Nephron progenitor cell (in vitro differentiated cells): ENCODE results near the gene CPEB4.

Experiments
- DNase-seq: peaks from one replicate; pipeline ENCODE4 v3.0.0; 2021
- H3K27ac Mint-ChIP-seq: 2 replicates; pipeline ENCODE4 v1.8.0; 2021; ENCODE audit warnings: mild to moderate bottlenecking, moderate library complexity, mixed read lengths
- H3K27me3 Mint-ChIP-seq: 2 replicates; pipeline ENCODE4 v1.8.0; 2021; ENCODE audit warnings: mild to moderate bottlenecking, low read depth, mixed read lengths; ENCODE audit not compliant: poor library complexity
- H3K36me3 Mint-ChIP-seq: 2 replicates; pipeline ENCODE4 v1.8.0; 2021; ENCODE audit warnings: low read depth, mixed read lengths
- H3K4me1 Mint-ChIP-seq: 2 replicates; pipeline ENCODE4 v1.8.0; 2021; ENCODE audit warnings: mixed read lengths
- H3K4me3 Mint-ChIP-seq: 2 replicates; pipeline ENCODE4 v1.8.0; 2021; ENCODE audit warnings: mild to moderate bottlenecking, moderate library complexity, mixed read lengths
- H3K9me3 Mint-ChIP-seq: 2 replicates; pipeline ENCODE4 v1.8.0; 2021; ENCODE audit warnings: mild to moderate bottlenecking, moderate library complexity, mixed read lengths
- TF ChIP-seq, protein P1 (sequence below): fragments of 200-600 bp; sonication (generic); IDR thresholded peaks from 2 replicates; pipeline ENCODE4 v1.5.0; 2021; ENCODE audit warnings: antibody characterized with exemption

CPEB4 gene

GRCh38 chr5:173880306-173880985 lies 7.7 kb upstream of the CPEB4 start:
- DNase-seq: no peak
- Mint-ChIP-seq H3K27me3 (no peaks in the 10 kb centered on the region), H3K9me3 (no peaks in the 10 kb centered on the region), H3K4me3 (no peak overlapping the region), H3K36me3 (no peaks in the 10 kb centered on the region), H3K27ac (no peak overlapping the region), H3K4me1 (peaks cover 38% of the 10 kb centered on the region)
- TF ChIP-seq, protein P1, sequence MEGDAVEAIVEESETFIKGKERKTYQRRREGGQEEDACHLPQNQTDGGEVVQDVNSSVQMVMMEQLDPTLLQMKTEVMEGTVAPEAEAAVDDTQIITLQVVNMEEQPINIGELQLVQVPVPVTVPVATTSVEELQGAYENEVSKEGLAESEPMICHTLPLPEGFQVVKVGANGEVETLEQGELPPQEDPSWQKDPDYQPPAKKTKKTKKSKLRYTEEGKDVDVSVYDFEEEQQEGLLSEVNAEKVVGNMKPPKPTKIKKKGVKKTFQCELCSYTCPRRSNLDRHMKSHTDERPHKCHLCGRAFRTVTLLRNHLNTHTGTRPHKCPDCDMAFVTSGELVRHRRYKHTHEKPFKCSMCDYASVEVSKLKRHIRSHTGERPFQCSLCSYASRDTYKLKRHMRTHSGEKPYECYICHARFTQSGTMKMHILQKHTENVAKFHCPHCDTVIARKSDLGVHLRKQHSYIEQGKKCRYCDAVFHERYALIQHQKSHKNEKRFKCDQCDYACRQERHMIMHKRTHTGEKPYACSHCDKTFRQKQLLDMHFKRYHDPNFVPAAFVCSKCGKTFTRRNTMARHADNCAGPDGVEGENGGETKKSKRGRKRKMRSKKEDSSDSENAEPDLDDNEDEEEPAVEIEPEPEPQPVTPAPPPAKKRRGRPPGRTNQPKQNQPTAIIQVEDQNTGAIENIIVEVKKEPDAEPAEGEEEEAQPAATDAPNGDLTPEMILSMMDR: no peak

- H3K27ac Mint-ChIP-seq: no peak overlapping the region
- TF ChIP-seq, protein P1: no peak
- no peaks in the 10 kb centered on the region for H3K36me3 Mint-ChIP-seq
- no peak for DNase-seq
- peaks cover 3% of the 10 kb centered on the region for H3K27me3 Mint-ChIP-seq
- H3K4me3 Mint-ChIP-seq: no peak overlapping the region
- peaks cover 48% of the 10 kb centered on the region for H3K4me1 Mint-ChIP-seq
- no peaks in the 10 kb centered on the region for H3K9me3 Mint-ChIP-seq
Observed at GRCh38 chr5:173881811-173882575, 6.2 kb upstream of the CPEB4 start.

- Mint-ChIP-seq H3K27ac (no peak overlapping the region), H3K9me3 (no peaks in the 10 kb centered on the region), H3K27me3 (peaks cover 3% of the 10 kb centered on the region), H3K4me1 (peaks cover 48% of the 10 kb centered on the region), H3K36me3 (no peaks in the 10 kb centered on the region), H3K4me3 (no peak overlapping the region)
- no peak for DNase-seq
- TF ChIP-seq, protein P1: no peak
Observed at GRCh38 chr5:173882632-173883031, 5.5 kb upstream of the CPEB4 start.

DNA sequence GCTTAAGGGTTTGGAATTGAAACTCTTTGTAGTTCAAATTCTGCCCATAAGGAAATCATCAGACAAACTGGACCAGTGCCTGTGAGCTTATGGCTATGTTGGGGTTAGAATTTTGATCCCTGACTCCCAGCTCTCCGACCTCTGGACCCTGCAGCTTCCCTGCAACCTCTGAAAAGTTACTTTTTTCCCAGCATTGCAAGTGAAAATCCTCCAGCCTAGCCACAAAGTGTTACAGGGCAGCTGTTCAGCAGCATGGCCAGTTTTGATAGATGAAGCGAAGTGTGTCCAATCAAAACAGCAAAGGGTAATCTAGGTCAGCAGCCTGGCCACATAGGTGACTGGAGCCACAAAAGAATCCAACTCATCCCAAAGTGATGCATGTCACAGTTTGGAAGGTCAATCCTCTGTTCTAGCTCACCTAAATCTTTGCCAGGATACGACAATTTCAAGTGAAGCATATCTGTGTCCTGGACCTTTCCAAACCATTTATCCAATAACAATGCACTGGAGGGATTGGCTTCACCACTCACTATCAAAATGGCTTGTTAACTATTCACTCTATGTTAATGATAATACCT lies 4.7 kb upstream of the CPEB4 start:
- DNase-seq: no peak
- Mint-ChIP-seq H3K4me1 (peaks cover 50% of the 10 kb centered on the region), H3K27me3 (peaks cover 8% of the 10 kb centered on the region), H3K4me3 (peak overlapping the region; percentile 10), H3K27ac (no peak overlapping the region), H3K9me3 (no peaks in the 10 kb centered on the region), H3K36me3 (no peaks in the 10 kb centered on the region)
- TF ChIP-seq, protein P1: no peak

GRCh38 chr5:173884402-173885053 lies 3.6 kb upstream of the CPEB4 start:
- TF ChIP-seq, protein P1: no peak
- Mint-ChIP-seq H3K9me3 (no peaks in the 10 kb centered on the region), H3K36me3 (no peaks in the 10 kb centered on the region), H3K4me3 (no peak overlapping the region), H3K4me1 (peaks cover 57% of the 10 kb centered on the region), H3K27ac (no peak overlapping the region), H3K27me3 (peaks cover 18% of the 10 kb centered on the region)
- no peak for DNase-seq
